SU-DHL-6 (cell line): ENCODE results near the gene ZDHHC8.

Experiments
- CTCF ChIP-seq: fragments of 200-600 bp; sonication (generic); IDR thresholded peaks from one replicate; pipeline ENCODE4 v1.5.1; 2017; ENCODE audit warnings: antibody characterized with exemption, mild to moderate bottlenecking, low read length, moderate library complexity; ENCODE audit not compliant: insufficient read depth, poor library complexity, severe bottlenecking
- EZH2phosphoT487 ChIP-seq: fragments of 200-600 bp; sonication (generic), shearing (Covaris generic); conservative IDR thresholded peaks from 2 replicates; pipeline ENCODE4 v1.6.1; 2018; ENCODE audit warnings: mild to moderate bottlenecking, antibody characterized with exemption, low read length, moderate library complexity, mixed read lengths

GRCh38 chr22:20147237-20147988 is 15.8 kb downstream of the ZDHHC8 start:
- TF ChIP-seq CTCF (no peak), EZH2phosphoT487 (no peak)
